Measurements from ENCODE around the gene TP53I11. TPM values are rescaled to one million over a fixed set of nuclear protein-coding genes. Genes with fewer than 3 reads are reported as not detected.

TP53I11 gene
- polyA plus RNA-seq, 3 donors, result 11.0 to 13.2 (median 11.3) TPM

DNA sequence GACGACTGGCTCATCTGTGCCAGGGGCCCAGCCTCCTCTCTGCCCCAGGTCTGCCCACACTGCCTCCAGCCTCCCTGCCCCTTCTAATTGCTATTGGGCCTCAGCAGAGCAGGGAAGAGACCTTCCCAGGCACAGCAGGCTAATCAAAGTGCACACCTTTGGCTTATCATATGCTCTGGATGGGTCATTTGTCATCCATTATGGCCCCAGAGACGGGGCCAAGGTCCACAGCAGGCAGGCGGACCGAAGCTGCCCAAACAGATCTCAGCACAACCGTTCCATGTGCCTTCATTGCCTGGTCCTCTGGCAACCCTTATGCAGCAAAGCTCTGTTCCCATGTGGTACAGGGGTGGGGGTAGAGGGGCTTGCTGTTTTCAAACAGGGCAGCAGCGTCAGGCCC is 66.6 kb downstream of the TP53I11 start:
- Mint-ChIP-seq H3K4me1 (no peaks in the 10 kb centered on the region), H3K4me3 (no peak overlapping the region), H3K36me3 (no peaks in the 10 kb centered on the region), H3K27ac (no peak overlapping the region), H3K9me3 (no peaks in the 10 kb centered on the region), H3K27me3 (ENCODE audit: low read depth in 3 of 3) (peaks cover 3 to 16% (median 8%) of the 10 kb centered on the region in 3 donors)
- 93% methylated on average over 5 of the region's 6 CpGs for WGBS (ENCODE audit: insufficient coverage)
- Histone ChIP-seq H3K4me2 (replicated peaks; ENCODE audit: extremely low read depth, low read length, poor library complexity, severe bottlenecking) (no peak overlapping the region), H3K9ac (ENCODE audit: insufficient read depth, low read length, poor library complexity, severe bottlenecking) (no peak overlapping the region), H3K27ac (ENCODE audit: low read depth in 1 of 2, low read length in 2 of 2) (no peak overlapping the region), H3K27me3 (ENCODE audit: control insufficient read depth in 2 of 2, insufficient read depth in 2 of 2, low read length in 2 of 2) (peaks cover 0 to 2% of the 10 kb centered on the region in 2 donors), H3K4me3 (replicated peaks in 1 of 3; ENCODE audit: low read depth in 2 of 3, low read length in 3 of 3) (no peak overlapping the region), H4K20me1 (ENCODE audit: insufficient read depth, low read length) (no peaks in the 10 kb centered on the region), H3K79me2 (ENCODE audit: insufficient read depth, low read length) (no peaks in the 10 kb centered on the region), H2AFZ (ENCODE audit: insufficient read depth, low read depth, low read length, poor library complexity, severe bottlenecking) (no peak overlapping the region), H3K9me3 (replicated peaks in 1 of 2; ENCODE audit: control insufficient read depth in 1 of 2, insufficient read depth in 1 of 2, low read length in 2 of 2) (no peaks in the 10 kb centered on the region), H3K36me3 (replicated peaks in 1 of 2; ENCODE audit: control insufficient read depth in 1 of 2, insufficient read depth in 2 of 2, low read length in 2 of 2) (no peaks in the 10 kb centered on the region), H3K4me1 (ENCODE audit: control insufficient read depth in 1 of 2, insufficient read depth in 2 of 2, low read length in 2 of 2) (no peaks in the 10 kb centered on the region)
- DNase-seq, result no peak
- intact Hi-C loops (cut with micrococcal nuclease), result no loop called here
- TF ChIP-seq, protein P1, sequence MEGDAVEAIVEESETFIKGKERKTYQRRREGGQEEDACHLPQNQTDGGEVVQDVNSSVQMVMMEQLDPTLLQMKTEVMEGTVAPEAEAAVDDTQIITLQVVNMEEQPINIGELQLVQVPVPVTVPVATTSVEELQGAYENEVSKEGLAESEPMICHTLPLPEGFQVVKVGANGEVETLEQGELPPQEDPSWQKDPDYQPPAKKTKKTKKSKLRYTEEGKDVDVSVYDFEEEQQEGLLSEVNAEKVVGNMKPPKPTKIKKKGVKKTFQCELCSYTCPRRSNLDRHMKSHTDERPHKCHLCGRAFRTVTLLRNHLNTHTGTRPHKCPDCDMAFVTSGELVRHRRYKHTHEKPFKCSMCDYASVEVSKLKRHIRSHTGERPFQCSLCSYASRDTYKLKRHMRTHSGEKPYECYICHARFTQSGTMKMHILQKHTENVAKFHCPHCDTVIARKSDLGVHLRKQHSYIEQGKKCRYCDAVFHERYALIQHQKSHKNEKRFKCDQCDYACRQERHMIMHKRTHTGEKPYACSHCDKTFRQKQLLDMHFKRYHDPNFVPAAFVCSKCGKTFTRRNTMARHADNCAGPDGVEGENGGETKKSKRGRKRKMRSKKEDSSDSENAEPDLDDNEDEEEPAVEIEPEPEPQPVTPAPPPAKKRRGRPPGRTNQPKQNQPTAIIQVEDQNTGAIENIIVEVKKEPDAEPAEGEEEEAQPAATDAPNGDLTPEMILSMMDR (IDR thresholded peaks at IDR 0.05), result no peak

DNA sequence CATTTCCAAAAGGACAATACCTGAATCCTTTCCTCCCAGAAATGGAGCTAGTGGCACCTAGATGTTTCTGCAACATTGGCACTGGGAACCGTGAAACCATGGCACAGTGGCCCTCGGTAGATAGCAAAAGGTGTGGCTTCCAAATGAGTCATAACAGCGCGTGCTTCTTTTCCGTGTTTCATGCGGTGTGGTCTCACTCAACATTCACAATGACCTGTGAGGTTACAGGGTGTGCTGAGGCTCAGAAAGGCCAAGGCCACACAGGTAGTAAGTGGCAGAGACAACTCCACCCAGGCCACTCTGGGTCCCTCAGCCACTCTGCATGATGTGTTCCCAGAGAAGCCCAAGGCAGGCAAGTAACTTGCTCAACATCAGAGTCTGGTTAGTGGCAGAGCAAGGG is 67.4 kb downstream of the TP53I11 start:
- Histone ChIP-seq H3K9ac (ENCODE audit: insufficient read depth, low read length, poor library complexity, severe bottlenecking) (no peak overlapping the region), H3K36me3 (replicated peaks in 1 of 2; ENCODE audit: control insufficient read depth in 1 of 2, insufficient read depth in 2 of 2, low read length in 2 of 2) (no peaks in the 10 kb centered on the region), H3K4me2 (replicated peaks; ENCODE audit: extremely low read depth, low read length, poor library complexity, severe bottlenecking) (no peak overlapping the region), H3K27ac (ENCODE audit: low read depth in 1 of 2, low read length in 2 of 2) (no peak overlapping the region), H2AFZ (ENCODE audit: insufficient read depth, low read depth, low read length, poor library complexity, severe bottlenecking) (no peak overlapping the region), H3K9me3 (replicated peaks in 1 of 2; ENCODE audit: control insufficient read depth in 1 of 2, insufficient read depth in 1 of 2, low read length in 2 of 2) (no peaks in the 10 kb centered on the region), H3K79me2 (ENCODE audit: insufficient read depth, low read length) (no peaks in the 10 kb centered on the region), H3K4me1 (ENCODE audit: control insufficient read depth in 1 of 2, insufficient read depth in 2 of 2, low read length in 2 of 2) (no peaks in the 10 kb centered on the region), H3K4me3 (replicated peaks in 1 of 3; ENCODE audit: low read depth in 2 of 3, low read length in 3 of 3) (no peak overlapping the region), H4K20me1 (ENCODE audit: insufficient read depth, low read length) (no peaks in the 10 kb centered on the region), H3K27me3 (ENCODE audit: control insufficient read depth in 2 of 2, insufficient read depth in 2 of 2, low read length in 2 of 2) (peaks cover 0 to 2% of the 10 kb centered on the region in 2 donors)
- no peak overlapping the region for H3K4me3 Mint-ChIP-seq
- TF ChIP-seq, protein P1 (IDR thresholded peaks at IDR 0.05), result no peak
- intact Hi-C loops (cut with micrococcal nuclease), result no loop called here
- peaks cover 3 to 16% (median 6%) of the 10 kb centered on the region in 3 donors for H3K27me3 Mint-ChIP-seq (ENCODE audit: low read depth in 3 of 3)
- no peak overlapping the region for H3K27ac Mint-ChIP-seq
- H3K9me3 Mint-ChIP-seq, result no peaks in the 10 kb centered on the region
- no peaks in the 10 kb centered on the region for H3K36me3 Mint-ChIP-seq
- no peaks in the 10 kb centered on the region for H3K4me1 Mint-ChIP-seq
- WGBS (ENCODE audit: insufficient coverage), result 79% methylated on average over 2 of the region's 6 CpGs
- no peak for DNase-seq

Other genes with a start within 250 kb of the TP53I11 start
- not detected for gene TSPAN18, start 223.9 kb downstream of the TP53I11 start, polyA plus RNA-seq
- 1 to 10 TPM in 1 of 3 donors, under 1 TPM in 1, not detected in 1; 0.48 to 1.8 TPM for gene PRDM11, start 195.8 kb upstream of the TP53I11 start, polyA plus RNA-seq